ENCODE data around the gene SCGB1C1. TPM values are rescaled to one million over a fixed set of nuclear protein-coding genes. Genes with fewer than 3 reads are reported as not detected.

SCGB1C1 gene
- total RNA-seq, 4 donors from 2014 or later = not detected

DNA sequence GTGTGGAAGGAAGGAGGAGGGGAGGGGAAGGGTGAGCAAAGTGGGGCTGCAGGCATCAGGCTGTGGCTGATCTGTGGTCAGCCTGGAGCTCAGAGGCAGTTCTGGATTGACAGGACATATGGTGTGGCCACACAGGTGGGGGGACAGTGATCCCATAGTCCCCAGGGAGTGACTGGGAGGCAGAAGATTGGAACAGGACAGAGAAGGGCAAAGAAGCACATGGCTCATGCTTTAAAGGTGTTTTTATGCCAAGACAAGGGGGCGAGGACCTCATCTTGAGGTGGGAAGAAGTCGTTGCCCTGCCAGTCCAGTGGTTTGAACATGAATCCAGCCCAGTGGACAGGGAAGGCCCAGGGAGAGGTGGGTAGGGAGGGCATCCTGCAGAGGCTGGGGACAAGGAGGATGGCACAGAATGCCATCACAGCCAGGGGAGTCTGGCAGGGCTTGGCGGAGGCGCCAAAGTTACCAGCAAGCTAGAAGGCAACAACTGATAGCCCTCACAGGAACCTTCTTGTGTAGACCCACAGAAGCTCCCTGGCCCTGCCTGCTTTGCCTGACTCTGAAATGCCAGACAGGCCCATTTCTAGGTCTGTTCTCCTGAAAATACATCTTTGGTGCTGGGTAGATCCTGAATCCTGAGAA lies 11.2 kb downstream of the SCGB1C1 start:
- H3K4me3 ChIP-seq = no peak overlapping the region
- peaks cover 0 to 61% of the 10 kb centered on the region in 2 donors for H3K36me3 ChIP-seq
- H3K27ac ChIP-seq = no peak overlapping the region
- TF ChIP-seq EP300 (IDR thresholded peaks at IDR 0.05) (no peak), POLR2A (IDR thresholded peaks at IDR 0.05) (no peak), POLR2AphosphoS5 (IDR thresholded peaks at IDR 0.05) (no peak), CTCF (IDR thresholded peaks at IDR 0.05) (no peak)
- H3K9me3 ChIP-seq = no peaks in the 10 kb centered on the region
- H3K27me3 ChIP-seq = no peaks in the 10 kb centered on the region
- no peak for ATAC-seq
- H3K4me1 ChIP-seq = peaks cover 0 to 48% (median 14%) of the 10 kb centered on the region in 3 donors
- 77 to 94% methylated on average over 2 to 4 of the region's 4 CpGs for WGBS, 2 donors (ENCODE audit: low coverage in 1 of 2)

GRCh38 chr11:204587-205109 lies 11.8 kb downstream of the SCGB1C1 start:
- TF ChIP-seq POLR2A (IDR thresholded peaks at IDR 0.05) = no peak
- TF ChIP-seq POLR2AphosphoS5 (IDR thresholded peaks at IDR 0.05) = no peak
- TF ChIP-seq CTCF (IDR thresholded peaks at IDR 0.05) = no peak
- TF ChIP-seq EP300 (IDR thresholded peaks at IDR 0.05) = no peak
- no peaks in the 10 kb centered on the region for H3K27me3 ChIP-seq
- no peak overlapping the region for H3K4me3 ChIP-seq
- H3K36me3 ChIP-seq = peaks cover 0 to 64% of the 10 kb centered on the region in 2 donors
- no peaks in the 10 kb centered on the region for H3K9me3 ChIP-seq
- no peak overlapping the region for H3K27ac ChIP-seq
- peaks cover 3 to 53% (median 20%) of the 10 kb centered on the region in 3 donors for H3K4me1 ChIP-seq
- 59 to 100% methylated on average over 1 to 4 of the region's 12 CpGs for WGBS, 2 donors (ENCODE audit: low coverage in 1 of 2)
- ATAC-seq = no peak

- Histone ChIP-seq H3K4me3 (peak overlapping the region in 1 of 2 donors; percentile 99), H3K27me3 (no peaks in the 10 kb centered on the region), H3K4me1 (peaks cover 3 to 61% (median 27%) of the 10 kb centered on the region in 3 donors), H3K36me3 (peaks cover 0 to 65% of the 10 kb centered on the region in 2 donors), H3K27ac (peak overlapping the region in 1 of 4 donors; percentile 97), H3K9me3 (no peaks in the 10 kb centered on the region)
- no peak for ATAC-seq
- TF ChIP-seq CTCF (IDR thresholded peaks at IDR 0.05) (no peak), EP300 (IDR thresholded peaks at IDR 0.05) (no peak), POLR2A (IDR thresholded peaks at IDR 0.05) (no peak), POLR2AphosphoS5 (IDR thresholded peaks at IDR 0.05) (no peak)
- WGBS, 2 donors (ENCODE audit: low coverage in 1 of 2) = 86% methylated on average over 7 of the region's 16 CpGs; no CpG with 5 or more reads in 1 of the 2 donors
Measured at GRCh38 chr11:205221-206001, 12.5 kb downstream of the SCGB1C1 start.

DNA sequence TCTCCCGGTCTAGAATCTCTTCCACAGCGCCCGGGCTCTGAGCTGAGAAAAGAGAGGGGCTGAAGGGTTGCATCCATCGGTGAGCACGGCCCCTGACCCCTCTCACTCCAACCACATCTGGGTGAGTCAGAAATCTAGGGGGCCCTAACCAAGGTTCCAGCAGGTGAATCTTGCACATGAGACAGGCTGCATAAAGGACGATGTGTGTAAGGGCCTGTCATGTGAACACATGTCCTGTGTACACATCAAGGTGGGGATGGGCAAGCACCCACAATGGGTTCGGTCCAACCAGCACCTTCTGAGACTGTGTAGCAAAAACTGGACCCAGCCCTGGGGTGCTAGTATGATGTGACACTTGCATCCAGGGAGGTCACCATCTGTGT lies 13.1 kb downstream of the SCGB1C1 start:
- Histone ChIP-seq H3K9me3 (no peaks in the 10 kb centered on the region), H3K36me3 (peaks cover 0 to 65% of the 10 kb centered on the region in 2 donors), H3K4me1 (peaks cover 3 to 67% (median 31%) of the 10 kb centered on the region in 3 donors), H3K27ac (peak overlapping the region in 3 of 4 donors; percentile 95 to 100 (median 97)), H3K4me3 (peak overlapping the region; percentile 97 to 99), H3K27me3 (no peaks in the 10 kb centered on the region)
- no peak for ATAC-seq
- TF ChIP-seq EP300 (IDR thresholded peaks at IDR 0.05) (no peak), POLR2AphosphoS5 (IDR thresholded peaks at IDR 0.05) (no peak), CTCF (IDR thresholded peaks at IDR 0.05) (no peak), POLR2A (IDR thresholded peaks at IDR 0.05) (no peak)
- 68% methylated on average over 5 of the region's 7 CpGs; no CpG with 5 or more reads in 1 of the 2 donors for WGBS, 2 donors (ENCODE audit: low coverage in 1 of 2)
